Measurements from ENCODE around the gene MLLT1.

The MLLT1 gene

GRCh38 chr19:6235031-6235951, 44.5 kb downstream of the MLLT1 start:
- TF ChIP-seq Cebpa-rat (IDR thresholded peaks at IDR 0.05) = no peak
- H3K27ac ChIP-seq = peak overlapping the region in 6 of 11 experiments; percentile 36 to 71 (median 51); a peak in 10 of 22 replicates
- H3K9me3 ChIP-seq (replicated peaks in 1 of 11) = no peaks in the 10 kb centered on the region
- H3K27me3 ChIP-seq = no peaks in the 10 kb centered on the region
- no peak overlapping the region for H3K4me3 ChIP-seq
- peaks cover 6 to 37% (median 18%) of the 10 kb centered on the region in 11 experiments for H3K36me3 ChIP-seq
- peak overlapping the region; percentile 84 to 100 (median 98) for H3K4me2 ChIP-seq
- peak overlapping the region in 8 of 11 experiments; percentile 18 to 67 (median 51); a peak in 12 of 22 replicates for H3K9ac ChIP-seq
- H4K20me1 ChIP-seq = peaks cover 98 to 100% (median 100%) of the 10 kb centered on the region in 11 experiments
- H3K4me1 ChIP-seq = peaks cover 50 to 100% (median 93%) of the 10 kb centered on the region in 10 experiments

- Histone ChIP-seq H3K9ac (peak overlapping the region in 8 of 11 experiments; percentile 43 to 67 (median 60); a peak in 15 of 22 replicates), H3K4me3 (peak overlapping the region in 8 of 10 experiments; percentile 20 to 56 (median 32); a peak in 12 of 20 replicates), H3K27me3 (no peaks in the 10 kb centered on the region), H3K27ac (peak overlapping the region in 8 of 11 experiments; percentile 47 to 71 (median 65); a peak in 16 of 22 replicates), H3K36me3 (peaks cover 10 to 37% (median 20%) of the 10 kb centered on the region in 11 experiments), H3K4me1 (peaks cover 48 to 100% (median 94%) of the 10 kb centered on the region in 10 experiments), H3K4me2 (peak overlapping the region; percentile 84 to 100 (median 98)), H3K9me3 (replicated peaks in 1 of 11) (no peaks in the 10 kb centered on the region), H4K20me1 (peaks cover 98 to 100% (median 100%) of the 10 kb centered on the region in 11 experiments)
- TF ChIP-seq Cebpa-rat (IDR thresholded peaks at IDR 0.05) = no peak
These were observed 45.2 kb downstream of the MLLT1 start for GRCh38 chr19:6234527-6234926.

DNA sequence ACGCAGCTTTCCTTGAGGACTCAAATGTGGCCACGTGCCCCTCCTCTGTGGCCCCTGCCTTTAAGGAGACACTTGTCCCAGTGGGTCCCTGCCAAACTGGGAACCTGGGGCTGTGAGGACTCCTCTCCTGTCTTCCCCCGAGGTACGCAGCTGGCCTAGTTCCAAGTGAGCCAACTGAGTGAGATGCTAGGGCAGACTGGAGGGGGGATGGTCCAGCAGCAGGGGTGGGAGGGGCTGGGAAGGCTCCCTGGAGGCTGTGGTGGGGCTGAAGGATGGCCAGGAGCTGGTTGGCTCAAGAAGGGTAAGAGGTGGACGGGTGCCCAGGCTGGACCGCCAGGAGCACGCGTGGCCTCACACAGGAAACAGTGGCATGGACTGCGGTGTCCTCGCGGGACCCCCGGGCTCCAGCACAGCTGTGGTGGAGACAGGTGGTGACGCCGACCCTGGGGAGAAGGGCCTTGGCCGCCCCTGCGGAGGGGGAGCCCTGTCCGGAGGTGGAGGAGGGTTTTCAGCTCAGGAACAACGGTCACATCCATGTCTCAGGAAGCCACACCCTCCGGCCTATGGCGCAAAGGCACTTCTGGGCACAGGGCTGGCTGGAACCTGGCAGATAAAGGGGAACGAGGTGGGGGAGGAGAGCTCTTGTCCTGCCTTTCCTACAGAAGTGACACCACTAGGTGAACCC, 45.8 kb downstream of the MLLT1 start:
- Histone ChIP-seq H3K4me3 (peak overlapping the region in 8 of 10 experiments; percentile 20 to 56 (median 33); a peak in 14 of 20 replicates), H3K4me1 (peaks cover 53 to 100% (median 94%) of the 10 kb centered on the region in 10 experiments), H3K27ac (peak overlapping the region in 8 of 11 experiments; percentile 47 to 71 (median 65); a peak in 17 of 22 replicates), H4K20me1 (peaks cover 98 to 100% (median 100%) of the 10 kb centered on the region in 11 experiments), H3K27me3 (no peaks in the 10 kb centered on the region), H3K4me2 (peak overlapping the region; percentile 84 to 100 (median 98)), H3K36me3 (peaks cover 11 to 40% (median 21%) of the 10 kb centered on the region in 11 experiments), H3K9me3 (replicated peaks in 1 of 11) (no peaks in the 10 kb centered on the region), H3K9ac (peak overlapping the region in 9 of 11 experiments; percentile 40 to 67 (median 60); a peak in 16 of 22 replicates)
- TF ChIP-seq Cebpa-rat (IDR thresholded peaks at IDR 0.05) = no peak

- H3K27me3 ChIP-seq = no peaks in the 10 kb centered on the region
- H3K4me2 ChIP-seq = peak overlapping the region; percentile 84 to 100 (median 98)
These were observed 46.5 kb downstream of the MLLT1 start for GRCh38 chr19:6233056-6233826.

DNA sequence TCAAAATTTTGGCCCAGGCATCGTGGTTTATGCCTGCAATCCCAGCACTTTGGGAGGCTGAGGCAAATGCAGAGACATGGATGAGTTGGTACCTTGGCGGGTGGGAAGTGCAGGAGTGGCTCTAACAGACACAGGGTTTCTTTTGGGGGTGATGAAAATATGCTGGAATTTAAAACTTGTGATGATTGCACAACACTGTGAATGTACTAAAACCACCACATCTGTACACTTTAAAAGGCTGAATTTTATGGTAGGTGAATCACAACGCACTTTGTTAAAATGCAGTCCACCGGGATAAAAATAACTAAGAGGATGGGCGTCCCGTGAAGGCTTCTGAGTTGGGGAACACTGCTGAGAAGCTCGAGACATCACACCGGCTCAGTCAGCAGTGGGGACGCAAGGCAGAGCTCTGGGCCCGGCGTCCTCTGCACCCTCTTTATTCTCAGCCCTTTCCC, 47.1 kb downstream of the MLLT1 start:
- TF ChIP-seq Cebpa-rat (IDR thresholded peaks at IDR 0.05) = peak in 8 of 11 experiments; percentile 25 to 85 (median 62); a peak in 11 of 22 replicates
- peaks cover 0 to 4% (median 0%) of the 10 kb centered on the region in 11 experiments; a peak in 2 of 22 replicates for H3K27me3 ChIP-seq
- H3K4me3 ChIP-seq = peak overlapping the region in 6 of 10 experiments; percentile 8 to 52 (median 36); a peak in 9 of 20 replicates
- no peaks in the 10 kb centered on the region for H3K9me3 ChIP-seq (replicated peaks in 1 of 11)
- H3K4me1 ChIP-seq = peaks cover 67 to 100% (median 96%) of the 10 kb centered on the region in 10 experiments
- H3K4me2 ChIP-seq = peak overlapping the region; percentile 84 to 100 (median 98)
- H3K9ac ChIP-seq = peak overlapping the region in 10 of 11 experiments; percentile 40 to 67 (median 60); a peak in 18 of 22 replicates
- H3K27ac ChIP-seq = peak overlapping the region in 9 of 11 experiments; percentile 27 to 71 (median 65); a peak in 17 of 22 replicates
- H4K20me1 ChIP-seq = peaks cover 98 to 100% (median 100%) of the 10 kb centered on the region in 11 experiments
- peaks cover 11 to 32% (median 16%) of the 10 kb centered on the region in 11 experiments for H3K36me3 ChIP-seq

More at GRCh38 chr19:6233056-6233826, 46.5 kb downstream of the MLLT1 start:
- Histone ChIP-seq H3K9ac (peak overlapping the region in 10 of 11 experiments; percentile 40 to 67 (median 60); a peak in 19 of 22 replicates), H3K4me1 (peaks cover 60 to 100% (median 94%) of the 10 kb centered on the region in 10 experiments), H3K9me3 (replicated peaks in 1 of 11) (no peaks in the 10 kb centered on the region), H4K20me1 (peaks cover 98 to 100% (median 100%) of the 10 kb centered on the region in 11 experiments), H3K4me3 (peak overlapping the region in 8 of 10 experiments; percentile 6 to 52 (median 33); a peak in 11 of 20 replicates), H3K36me3 (peaks cover 11 to 34% (median 16%) of the 10 kb centered on the region in 11 experiments), H3K27ac (peak overlapping the region in 9 of 11 experiments; percentile 27 to 71 (median 65); a peak in 17 of 22 replicates)
- no peak for TF ChIP-seq Cebpa-rat (IDR thresholded peaks at IDR 0.05)

DNA sequence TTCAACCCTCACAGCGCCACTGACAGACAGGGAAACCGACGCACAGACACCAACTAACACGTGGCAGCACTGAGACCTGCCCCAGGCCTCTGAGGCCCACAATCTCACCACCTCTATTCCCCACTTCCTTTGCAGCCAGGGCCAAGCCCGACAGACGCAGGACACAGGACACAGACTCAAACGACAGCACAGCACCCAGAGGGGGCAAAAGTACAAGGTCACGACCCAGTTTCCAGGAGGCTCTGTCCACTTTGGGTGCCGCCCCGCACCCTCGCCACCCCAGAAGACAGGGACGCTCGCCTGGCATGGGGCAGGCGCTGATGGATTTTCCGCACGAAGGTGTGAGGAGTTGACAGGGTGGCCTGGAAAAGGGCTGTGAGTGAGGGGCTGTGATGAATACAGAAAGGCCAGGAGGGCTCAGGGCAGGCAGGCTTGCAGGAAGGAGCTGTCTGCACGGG, 48.8 kb downstream of the MLLT1 start:
- H3K4me3 ChIP-seq = no peak overlapping the region
- TF ChIP-seq Cebpa-rat (IDR thresholded peaks at IDR 0.05) = no peak

DNA sequence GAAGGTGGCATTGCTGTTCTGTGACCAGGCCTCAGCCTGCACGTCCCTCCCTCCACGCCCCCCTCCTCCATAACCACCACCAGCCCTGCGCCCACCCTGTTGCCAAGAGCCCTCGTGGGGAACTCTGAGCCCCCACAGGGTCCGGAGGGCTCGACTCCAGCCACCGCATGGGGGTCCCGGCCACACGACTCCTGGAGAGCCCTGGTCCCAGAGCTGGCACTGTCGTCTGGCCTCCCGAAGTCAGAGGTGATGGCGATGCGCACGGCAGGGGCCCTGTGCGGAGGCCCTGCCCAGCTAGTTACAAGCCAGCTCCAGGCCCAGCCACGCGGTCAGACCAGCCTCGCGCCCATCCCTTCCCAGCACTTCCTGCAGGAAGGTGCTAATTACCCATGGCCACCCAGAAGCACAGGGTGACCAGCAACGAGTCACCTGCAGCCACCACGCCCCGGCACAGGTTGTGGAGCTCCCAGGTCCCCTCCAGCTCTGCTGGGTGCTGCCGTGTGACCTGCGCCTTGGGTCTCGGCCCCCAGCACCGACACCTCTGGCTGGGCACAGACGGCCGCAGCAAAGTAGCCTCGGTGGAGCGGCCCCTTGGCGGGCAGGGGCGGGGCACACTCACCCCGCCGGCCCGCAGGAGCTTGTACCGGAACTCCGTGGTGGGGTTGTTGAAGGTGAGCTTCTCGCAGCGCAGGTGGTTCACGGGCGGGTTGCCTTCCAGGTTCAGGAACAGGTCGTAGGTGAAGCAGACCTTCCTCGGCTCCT, 49.6 kb downstream of the MLLT1 start:
- H3K4me3 ChIP-seq = no peak overlapping the region
- peak overlapping the region in 1 of 11 experiments; percentile 27; a peak in 3 of 22 replicates for H3K9ac ChIP-seq
- peaks cover 66 to 100% (median 100%) of the 10 kb centered on the region in 10 experiments for H3K4me1 ChIP-seq
- no peak overlapping the region for H3K27ac ChIP-seq
- H3K4me2 ChIP-seq = peak overlapping the region in 9 of 11 experiments; percentile 92 to 100 (median 99); a peak in 16 of 22 replicates
- peaks cover 0 to 12% (median 0%) of the 10 kb centered on the region in 11 experiments; a peak in 3 of 22 replicates for H3K27me3 ChIP-seq
- no peaks in the 10 kb centered on the region for H3K9me3 ChIP-seq (replicated peaks in 1 of 11)
- H3K36me3 ChIP-seq = peaks cover 32 to 49% (median 38%) of the 10 kb centered on the region in 11 experiments
- H4K20me1 ChIP-seq = peaks cover 100% of the 10 kb centered on the region in 11 experiments
- TF ChIP-seq Cebpa-rat (IDR thresholded peaks at IDR 0.05) = no peak

More for the DNA sequence above, 48.8 kb downstream of the MLLT1 start:
- no peak overlapping the region for H3K27ac ChIP-seq
- peaks cover 0 to 12% (median 0%) of the 10 kb centered on the region in 11 experiments; a peak in 3 of 22 replicates for H3K27me3 ChIP-seq
- H3K4me2 ChIP-seq = peak overlapping the region in 9 of 11 experiments; percentile 92 to 100 (median 99); a peak in 18 of 22 replicates
- H3K4me1 ChIP-seq = peaks cover 75 to 100% (median 100%) of the 10 kb centered on the region in 10 experiments
- peaks cover 100% of the 10 kb centered on the region in 11 experiments for H4K20me1 ChIP-seq
- no peaks in the 10 kb centered on the region for H3K9me3 ChIP-seq (replicated peaks in 1 of 11)
- H3K36me3 ChIP-seq = peaks cover 23 to 40% (median 29%) of the 10 kb centered on the region in 11 experiments
- H3K9ac ChIP-seq = peak overlapping the region in 2 of 11 experiments; percentile 27 to 35; a peak in 3 of 22 replicates

All from BLaER1 treated with 17β-estradiol and CSF1 and Interleukin-3, amounts not matched to agents 10 nM and 100 nM (cell line).